Brain microvascular endothelial cell (primary cell): ENCODE measurements around the gene CAMK4.

ENCODE experiments used
- DNase-seq: peaks from one replicate; pipeline ENCODE4 v3.0.0-alpha.2; 2020
- H3K27ac ChIP-seq: fragments of 250-450 bp; sonication (Bioruptor Pico); 2 replicates; pipeline ENCODE4 v1.5.1; 2020; ENCODE audit warnings: mild to moderate bottlenecking, moderate library complexity
- H3K27me3 ChIP-seq: fragments of 250-450 bp; sonication (Bioruptor Pico); replicated peaks from 2 replicates; pipeline ENCODE4 v1.5.1; 2020; ENCODE audit warnings: mild to moderate bottlenecking
- H3K36me3 ChIP-seq: fragments of 250-450 bp; sonication (Bioruptor Pico); replicated peaks from 2 replicates; pipeline ENCODE4 v1.5.1; 2020; ENCODE audit warnings: mild to moderate bottlenecking
- H3K4me3 ChIP-seq: 2 replicates; pipeline ENCODE4 v1.5.1; 2011; ENCODE audit warnings: low read depth, mild to moderate bottlenecking, control low read depth, low read length, moderate library complexity
- CTCF ChIP-seq: IDR thresholded peaks from 2 replicates; pipeline ENCODE4 v1.5.1; 2011; ENCODE audit warnings: low read depth, mild to moderate bottlenecking, moderate library complexity, low read length, control low read depth, inconsistent platforms; ENCODE audit errors: missing control alignments
- in situ Hi-C: cut with HindIII; loops from 2 replicates; pipeline ENCODE4 v1.10.0; 2017; ENCODE audit warnings: low sequenced_read_pairs, low pct_ligation_motif_present

Gene CAMK4

GRCh38 chr5:111478898-111479297 lies 254.7 kb downstream of the CAMK4 start:
- in situ Hi-C loops: no loop called here
- Histone ChIP-seq H3K4me3 (no peak overlapping the region), H3K27ac (no peak overlapping the region), H3K27me3 (no peaks in the 10 kb centered on the region), H3K36me3 (no peaks in the 10 kb centered on the region)
- TF ChIP-seq CTCF: no peak
- DNase-seq: no peak

DNA sequence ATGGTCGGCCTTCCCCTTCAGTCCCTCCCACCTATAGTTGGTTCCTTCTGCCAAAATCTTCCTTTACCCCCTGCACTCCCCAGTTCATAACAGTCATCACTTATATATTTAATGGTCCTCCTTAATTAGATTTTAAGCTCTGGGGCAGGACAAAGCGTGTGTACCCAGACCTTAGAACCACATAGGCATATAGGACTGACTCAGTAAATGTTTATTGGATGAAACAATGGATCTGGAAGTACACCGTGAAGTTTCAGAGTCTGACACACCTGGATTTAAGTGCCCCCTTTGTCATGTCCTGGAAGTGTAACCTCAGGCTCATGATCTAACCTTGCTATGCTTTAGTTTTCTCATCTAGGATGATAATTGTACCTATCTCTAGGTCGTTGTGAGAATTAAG lies 256.2 kb downstream of the CAMK4 start:
- H3K4me3 ChIP-seq: no peak overlapping the region
- no peak for DNase-seq
- H3K27ac ChIP-seq: no peak overlapping the region
- no peak for TF ChIP-seq CTCF
- H3K36me3 ChIP-seq: no peaks in the 10 kb centered on the region
- H3K27me3 ChIP-seq: no peaks in the 10 kb centered on the region
- in situ Hi-C loops: no loop called here

DNA sequence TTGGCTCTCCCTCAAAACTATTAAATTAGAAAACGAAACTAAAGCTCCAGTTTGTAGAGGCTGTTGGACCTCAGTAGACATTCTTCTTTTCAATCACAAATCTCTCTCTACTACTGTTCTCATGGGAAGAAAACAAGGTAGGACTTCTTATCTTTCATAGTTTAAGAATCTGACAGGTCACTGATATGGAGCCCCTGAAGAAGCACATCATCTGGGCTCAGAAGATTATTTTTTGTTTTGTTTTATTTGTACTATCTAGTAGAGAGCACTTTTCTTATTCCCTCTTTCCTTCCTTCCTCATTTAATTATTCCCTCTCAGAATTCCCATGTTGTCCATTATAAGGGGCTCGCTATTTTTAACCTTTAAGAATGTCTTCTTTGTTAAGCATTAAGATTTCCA lies 261.9 kb downstream of the CAMK4 start:
- H3K27ac ChIP-seq: no peak overlapping the region
- in situ Hi-C loops: no loop called here
- DNase-seq: no peak
- H3K27me3 ChIP-seq: no peaks in the 10 kb centered on the region
- no peak for TF ChIP-seq CTCF
- no peaks in the 10 kb centered on the region for H3K36me3 ChIP-seq
- H3K4me3 ChIP-seq: no peak overlapping the region

DNA sequence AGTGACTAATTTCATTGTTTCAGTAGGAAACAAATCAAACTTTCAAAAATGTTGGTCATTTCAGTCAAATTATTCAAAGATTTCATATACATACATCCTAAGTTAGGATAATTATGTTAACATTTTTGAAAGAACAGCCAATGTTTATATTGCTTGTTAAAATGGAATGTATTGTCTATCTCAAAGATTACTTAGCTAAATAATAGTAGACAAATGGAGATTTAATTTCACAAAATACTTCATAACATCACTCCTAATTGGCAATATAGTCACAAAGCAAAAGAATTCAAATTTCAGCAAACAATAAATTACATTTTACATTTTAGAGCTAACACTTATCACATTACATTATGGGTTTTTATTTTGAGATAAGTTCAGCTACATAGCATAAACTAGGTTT lies 262.7 kb downstream of the CAMK4 start:
- H3K27ac ChIP-seq: no peak overlapping the region
- in situ Hi-C loops: no loop called here
- no peaks in the 10 kb centered on the region for H3K27me3 ChIP-seq
- no peak for DNase-seq
- H3K36me3 ChIP-seq: no peaks in the 10 kb centered on the region
- no peak for TF ChIP-seq CTCF
- H3K4me3 ChIP-seq: no peak overlapping the region

DNA sequence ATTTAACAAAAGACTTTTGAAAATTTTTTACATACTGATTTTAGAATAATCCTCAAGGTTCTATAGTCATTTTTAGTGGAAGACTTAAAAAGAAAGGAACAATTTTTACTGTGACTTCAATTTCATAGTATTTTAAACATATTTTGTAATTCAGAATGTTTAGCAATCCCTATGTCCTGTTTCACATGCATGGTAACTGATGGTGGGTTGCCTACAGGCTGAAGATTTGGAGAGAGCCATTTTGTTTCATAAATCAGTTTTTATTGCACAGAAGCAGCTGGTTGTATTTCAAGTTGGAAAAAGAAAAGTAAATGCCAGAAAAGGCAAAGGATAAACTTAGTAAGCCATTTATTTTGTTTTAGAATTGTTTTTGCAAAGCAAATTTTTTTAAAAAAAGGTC lies 264.2 kb downstream of the CAMK4 start:
- Histone ChIP-seq H3K36me3 (no peaks in the 10 kb centered on the region), H3K27me3 (no peaks in the 10 kb centered on the region), H3K4me3 (no peak overlapping the region), H3K27ac (no peak overlapping the region)
- DNase-seq: no peak
- in situ Hi-C loops: no loop called here
- no peak for TF ChIP-seq CTCF

DNA sequence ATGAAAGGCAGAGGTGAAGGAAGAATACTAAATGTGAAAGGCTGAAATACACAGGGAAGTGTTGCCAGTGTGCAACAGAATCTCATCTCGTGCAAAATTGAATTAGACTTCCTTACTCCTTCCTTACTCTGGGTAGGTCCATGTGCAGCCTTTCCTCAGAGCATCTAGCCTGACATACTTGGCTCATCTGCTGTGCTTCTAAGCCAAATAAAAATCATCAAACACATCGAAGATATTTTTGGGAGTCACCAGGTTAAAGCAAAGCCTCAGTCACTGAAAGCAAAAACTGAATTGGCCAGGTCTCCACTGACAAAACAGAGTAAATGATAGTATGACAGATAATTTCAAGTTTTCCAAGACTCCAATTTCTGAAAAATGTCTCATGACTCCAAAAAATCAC lies 268.8 kb downstream of the CAMK4 start:
- in situ Hi-C loops: no loop called here
- H3K4me3 ChIP-seq: no peak overlapping the region
- H3K27me3 ChIP-seq: no peaks in the 10 kb centered on the region
- no peak overlapping the region for H3K27ac ChIP-seq
- H3K36me3 ChIP-seq: peaks cover 20% of the 10 kb centered on the region
- no peak for TF ChIP-seq CTCF
- DNase-seq: no peak
